Colon (tissue), 2 donors: ENCODE measurements around the gene NOMO2.
"Not testable (repeated sequence)": the region's sequence is repeated elsewhere in the genome, so short reads cannot be mapped to it uniquely, and the experiment has no call there.

Experiments
- FAIRE-seq: peaks from 2 replicates; lab custom pipeline; 2012; peaks lifted over from hg19 to GRCh38; lab: Jason Lieb, UNC
- donor health status: control.
- donor health status: control.

The NOMO2 gene

DNA sequence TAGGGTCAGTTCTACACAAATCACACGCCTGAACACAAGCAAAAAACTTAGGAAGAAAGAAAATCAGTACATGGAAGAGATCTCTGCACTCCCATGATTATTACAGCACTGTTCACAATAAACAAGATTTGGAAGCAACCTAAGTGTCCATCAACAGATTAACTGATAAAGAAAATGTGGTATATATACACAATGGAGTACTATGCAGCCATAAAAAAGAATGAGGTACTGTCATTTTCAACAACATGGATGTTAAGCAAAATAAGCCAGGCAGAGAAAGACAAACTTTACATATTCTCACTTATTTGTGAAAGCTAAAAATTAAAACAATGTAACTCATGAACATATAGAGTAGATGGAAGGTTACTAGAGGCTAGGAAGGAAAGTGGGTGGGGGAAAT, 16.0 kb upstream of the NOMO2 start:
- FAIRE-seq = not testable (repeated sequence)

DNA sequence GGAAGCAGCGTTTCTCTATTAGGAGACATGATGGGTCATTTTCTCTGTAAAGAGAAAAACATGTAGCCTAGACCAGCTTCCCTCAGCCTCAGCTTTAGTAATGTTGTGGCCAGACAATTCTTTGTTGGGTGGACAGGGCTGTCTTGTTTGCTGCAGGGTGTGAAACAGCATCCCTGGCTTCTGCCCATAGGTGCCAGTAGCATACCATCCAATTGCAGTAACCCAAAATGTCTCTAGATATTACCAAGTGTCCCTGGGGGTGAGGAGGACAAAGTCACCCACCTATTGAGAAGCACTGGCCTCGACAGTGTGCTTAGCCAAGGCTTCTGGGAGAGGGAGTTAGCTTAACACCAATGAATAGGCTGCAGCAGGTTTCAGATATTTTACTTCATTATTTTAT, 14.0 kb upstream of the NOMO2 start:
- FAIRE-seq = not testable (repeated sequence)

DNA sequence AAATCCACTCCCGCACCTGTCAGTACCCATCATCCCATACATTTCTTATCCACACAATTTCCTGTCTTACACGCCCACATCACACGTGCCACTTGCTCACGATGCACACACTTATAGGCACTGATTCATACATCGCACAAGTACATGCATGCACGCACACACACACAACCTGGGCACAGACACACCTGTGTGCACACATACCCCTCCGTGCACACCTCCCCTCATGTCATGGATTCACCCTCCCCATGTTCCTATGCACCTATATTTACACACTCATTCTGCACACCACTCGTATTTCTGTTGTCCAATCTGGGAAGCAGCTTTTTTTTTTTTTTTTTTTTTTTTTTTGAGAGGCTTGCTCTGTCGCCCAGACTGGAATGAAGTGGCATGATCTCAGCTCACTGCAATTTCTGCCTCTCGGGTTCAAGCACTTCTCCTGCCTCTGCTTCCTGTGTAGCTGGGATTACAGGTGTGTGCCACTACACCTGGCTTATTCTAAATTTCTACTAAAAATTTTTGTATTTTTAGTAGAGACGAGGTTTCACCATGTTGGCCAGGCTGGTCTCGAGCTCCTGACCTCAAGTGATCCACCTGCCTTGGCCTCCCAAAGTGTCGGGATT, 13.5 kb upstream of the NOMO2 start:
- FAIRE-seq = not testable (repeated sequence)

DNA sequence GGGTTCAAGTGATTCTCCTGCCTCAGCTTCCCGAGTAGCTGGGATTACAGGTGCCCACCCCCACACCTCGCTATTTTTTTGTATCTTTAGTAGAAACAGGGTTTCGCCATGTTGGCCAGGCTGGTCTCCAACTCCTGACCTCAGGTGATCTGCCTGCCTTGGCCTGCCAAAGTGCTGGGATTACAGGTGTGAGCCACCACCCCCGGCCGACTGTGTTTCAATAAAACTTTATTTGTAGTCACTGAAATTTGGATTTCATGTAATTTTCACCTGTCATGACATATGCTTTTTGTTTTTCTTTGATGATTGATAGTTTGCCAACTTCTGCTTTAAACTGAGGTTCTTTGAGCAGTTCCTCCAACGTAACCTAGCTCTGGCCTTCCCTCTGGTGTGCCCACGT, 12.0 kb upstream of the NOMO2 start:
- FAIRE-seq = not testable (repeated sequence)

DNA sequence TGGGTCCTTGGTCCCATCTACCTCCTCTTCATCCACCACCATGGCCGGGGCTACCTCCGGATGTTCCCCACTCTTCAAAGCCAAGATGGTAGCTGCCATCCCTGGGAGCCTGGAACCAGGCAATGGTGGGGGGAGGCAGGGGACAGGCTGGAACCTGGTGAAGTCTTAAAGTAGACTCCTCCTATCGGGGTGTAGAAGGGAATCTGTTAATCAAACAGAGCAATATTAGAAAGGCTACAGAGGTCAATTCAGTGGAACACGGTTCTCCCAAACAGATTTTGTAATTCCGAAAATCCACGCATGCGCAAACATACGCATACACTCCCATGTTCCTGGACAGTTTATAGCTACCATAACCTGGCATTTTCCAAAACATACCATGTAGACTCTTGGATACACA, 11.1 kb upstream of the NOMO2 start:
- FAIRE-seq = not testable (repeated sequence)

DNA sequence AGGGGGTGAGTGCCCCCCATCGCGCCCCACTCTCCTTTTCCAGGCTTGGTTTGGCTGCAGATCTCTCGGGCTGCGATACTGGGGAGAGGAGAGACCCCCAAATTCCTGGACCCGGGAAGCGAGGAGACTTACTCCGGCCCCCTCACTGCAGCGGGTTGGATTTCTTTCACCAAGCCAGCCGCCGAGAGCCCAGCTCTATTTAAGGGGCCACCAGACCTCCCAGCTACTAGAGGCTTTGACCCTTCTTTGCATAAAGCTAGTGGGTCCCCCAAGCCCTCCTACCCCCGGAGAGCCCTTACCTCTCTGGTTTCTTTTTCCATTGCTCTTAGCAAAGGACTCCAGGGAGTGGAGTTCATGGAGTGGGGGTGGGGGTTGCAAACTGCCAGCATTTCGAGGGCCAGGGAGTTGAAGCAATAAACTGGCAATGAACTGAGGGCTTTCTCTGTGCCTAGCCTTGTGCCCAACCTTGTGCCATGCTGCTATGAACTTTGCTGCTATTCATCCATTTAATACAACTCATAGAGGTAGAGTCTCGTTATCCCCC, 9.5 kb upstream of the NOMO2 start:
- FAIRE-seq = not testable (repeated sequence)

DNA sequence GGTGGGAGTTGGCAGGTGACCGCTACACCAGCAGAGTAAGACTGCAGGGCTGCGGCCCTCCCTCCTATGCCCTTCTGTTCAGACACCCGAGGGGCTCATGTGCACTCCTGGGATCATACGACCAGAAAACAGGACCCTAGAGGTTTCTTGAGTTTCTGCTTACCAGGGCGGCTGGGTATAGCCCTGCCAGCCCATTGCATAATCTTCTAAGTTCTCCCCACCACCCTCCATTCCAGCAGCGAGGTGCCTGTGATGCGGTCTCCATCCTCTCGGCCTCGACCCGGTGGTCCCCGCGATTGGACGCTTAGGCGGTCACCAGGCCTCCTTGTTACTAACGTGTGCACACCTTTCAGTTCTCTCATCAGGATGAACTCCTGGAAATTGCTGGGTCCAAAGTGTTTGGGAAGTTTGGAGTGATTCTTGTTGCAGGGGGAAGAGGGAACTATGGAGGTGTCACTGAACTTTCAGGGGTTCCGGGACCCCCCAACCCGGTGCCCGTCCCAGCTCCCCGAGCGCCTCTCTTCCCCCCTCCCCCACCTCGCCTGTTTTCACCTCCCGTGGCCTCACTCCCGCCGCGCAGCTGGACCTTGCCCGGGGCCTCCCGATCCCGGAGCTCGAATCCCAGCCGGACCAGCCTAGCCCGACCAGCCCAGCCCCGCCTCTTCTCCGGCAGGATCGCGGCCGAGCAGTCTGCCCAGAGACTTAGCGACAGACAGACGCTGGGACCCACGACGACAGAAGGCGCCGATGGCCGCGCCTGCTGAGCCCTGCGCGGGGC, 8.8 kb upstream of the NOMO2 start:
- FAIRE-seq = not testable (repeated sequence)

DNA sequence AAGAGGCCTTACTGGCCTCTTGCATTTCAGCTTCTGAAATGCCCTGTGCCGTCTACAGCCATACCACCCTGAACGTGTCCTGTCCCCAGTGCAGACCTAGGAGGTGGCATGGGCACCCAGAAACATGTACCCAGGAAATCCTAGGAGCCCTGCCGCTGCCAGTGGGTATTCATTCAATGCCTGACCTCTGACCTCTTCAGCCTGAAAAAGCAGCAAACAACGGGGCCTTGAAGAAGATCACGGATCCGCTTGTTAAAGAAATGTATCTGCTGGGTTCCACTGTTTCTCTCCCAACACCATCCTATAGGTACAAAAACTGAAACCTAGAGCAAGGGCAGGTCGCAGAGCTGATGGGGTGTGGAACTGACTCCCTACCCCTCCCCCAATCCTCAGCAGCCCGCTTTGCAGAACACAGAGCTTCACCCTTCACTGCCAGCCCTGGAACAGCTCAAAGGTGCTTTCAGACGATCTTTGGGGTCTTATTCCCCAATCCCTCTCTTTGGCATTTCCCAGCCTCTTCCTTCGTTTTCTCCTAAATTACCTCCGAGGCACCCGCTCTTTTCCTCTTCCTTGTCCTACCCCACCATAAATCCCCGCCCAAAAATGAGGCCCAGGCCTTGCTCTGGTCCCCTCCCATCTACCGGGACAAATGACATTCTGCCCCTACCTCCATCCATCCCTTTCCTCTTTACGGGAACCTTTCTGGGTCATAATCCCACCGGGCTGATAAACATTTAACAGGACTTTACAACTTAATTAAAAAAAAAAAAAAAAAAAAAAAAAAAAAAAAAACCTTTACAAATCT, 1.3 kb downstream of the NOMO2 start:
- not testable (repeated sequence) for FAIRE-seq

DNA sequence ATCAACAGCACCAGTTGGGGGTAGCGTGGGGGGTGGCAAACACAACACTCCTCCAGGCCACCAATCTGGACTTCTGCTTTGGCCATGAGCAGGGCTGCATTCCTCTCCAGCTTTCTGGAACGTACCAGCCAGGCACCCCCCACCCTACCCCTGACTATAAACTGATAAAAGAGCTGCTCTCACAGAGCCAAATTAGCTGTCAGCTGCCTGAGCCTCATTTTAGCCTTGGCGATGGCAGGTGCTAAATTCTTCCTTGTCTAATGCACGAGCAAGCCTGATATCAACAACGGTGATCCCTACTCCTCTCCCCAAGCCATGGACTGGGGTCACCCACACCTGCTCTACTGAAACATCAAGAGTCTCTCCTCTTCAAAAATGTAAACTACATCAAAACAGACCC, 8.2 kb downstream of the NOMO2 start:
- not testable (repeated sequence) for FAIRE-seq

DNA sequence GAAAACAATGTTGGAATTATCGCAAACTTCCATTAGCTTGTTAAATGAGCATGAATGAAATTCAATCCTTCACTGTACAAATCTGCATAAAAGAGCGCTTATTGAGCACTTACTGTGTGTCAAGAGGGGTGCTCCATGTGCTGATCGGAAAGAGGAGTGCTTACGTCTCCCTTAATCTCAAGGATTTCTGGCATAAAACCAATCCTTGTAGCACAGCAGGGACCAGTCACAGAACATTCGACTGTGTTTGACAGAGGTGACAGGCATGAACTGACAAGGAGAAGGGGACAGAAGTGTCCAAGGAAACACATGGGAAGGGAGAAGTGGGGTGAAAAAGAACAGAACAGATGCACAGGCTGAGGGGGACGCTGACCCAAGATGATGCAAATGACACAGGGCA, 14.5 kb downstream of the NOMO2 start:
- FAIRE-seq = not testable (repeated sequence)

DNA sequence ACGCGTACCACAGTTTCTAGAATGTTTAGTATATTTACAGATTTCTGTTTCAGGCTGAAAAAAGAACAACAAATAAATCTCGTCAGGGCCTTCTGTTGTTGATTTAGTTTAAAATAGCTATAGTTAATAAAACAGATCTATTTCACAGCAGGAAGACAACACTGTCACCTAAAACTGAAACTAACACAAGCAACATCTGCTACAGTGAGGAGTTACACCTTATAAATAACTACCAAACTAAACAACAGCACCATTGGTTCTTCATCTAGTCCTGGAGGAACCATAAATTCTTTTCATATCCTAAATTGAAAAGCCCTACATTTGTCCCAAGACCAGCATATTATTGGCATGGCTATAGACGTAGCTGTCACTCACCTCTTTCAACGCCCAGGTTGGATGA, 15.0 kb downstream of the NOMO2 start:
- not testable (repeated sequence) for FAIRE-seq

DNA sequence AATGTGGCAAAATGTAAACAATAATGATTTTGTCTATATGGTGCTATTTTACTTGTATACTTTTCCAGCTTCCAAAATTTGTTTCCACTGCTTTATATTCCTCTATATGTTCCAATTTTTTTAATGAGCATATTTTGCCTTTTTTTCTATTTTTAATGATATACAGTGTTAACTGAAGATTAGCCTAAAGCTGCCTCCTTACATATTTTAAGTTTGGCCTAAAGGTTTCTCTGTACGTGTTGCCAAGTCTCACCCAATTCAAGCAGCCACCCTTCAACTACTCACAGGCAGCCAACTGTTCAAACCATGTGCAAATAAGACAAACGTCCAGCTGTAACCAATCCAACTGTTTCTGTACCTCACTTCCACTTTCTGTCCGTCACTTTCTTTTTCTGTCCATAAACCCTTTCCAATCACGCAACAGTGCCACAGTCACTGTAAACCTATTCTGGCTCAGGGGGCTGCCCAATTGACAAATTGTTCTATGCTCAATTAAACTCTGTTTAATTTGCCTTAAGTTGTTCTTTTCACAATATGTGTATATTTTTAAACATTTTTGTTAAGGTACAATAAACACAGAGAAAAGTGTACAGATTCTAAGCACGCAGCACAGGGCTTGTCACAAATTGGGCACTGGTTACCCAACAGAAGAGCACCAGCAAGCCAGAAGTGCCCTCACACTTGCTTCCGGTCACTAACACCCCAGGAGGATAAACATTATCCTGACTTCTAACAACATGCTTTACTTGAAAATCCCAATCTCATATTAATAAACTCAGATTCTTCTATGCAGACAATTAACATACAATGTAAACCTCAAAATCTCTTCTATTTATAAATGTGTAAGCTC, 17.4 kb downstream of the NOMO2 start:
- not testable (repeated sequence) for FAIRE-seq

DNA sequence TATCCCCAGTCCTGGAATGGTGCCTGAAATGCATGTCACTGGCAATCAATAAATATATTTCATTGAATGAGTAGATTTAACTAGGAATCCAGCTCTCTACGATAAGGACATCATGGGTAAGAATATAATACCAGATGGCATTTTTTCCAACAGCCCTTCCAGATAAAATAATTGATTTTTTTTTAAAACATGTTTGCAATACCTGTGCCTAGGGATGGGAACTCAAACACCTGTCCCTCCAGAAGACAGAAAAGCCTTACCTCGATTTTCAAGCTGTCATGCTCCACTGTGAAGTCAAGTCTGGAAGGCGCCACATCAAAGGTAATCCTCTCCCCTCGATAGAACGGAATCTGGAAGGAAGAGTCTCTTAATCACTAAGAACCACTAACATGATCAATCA, 20.0 kb downstream of the NOMO2 start:
- not testable (repeated sequence) for FAIRE-seq

DNA sequence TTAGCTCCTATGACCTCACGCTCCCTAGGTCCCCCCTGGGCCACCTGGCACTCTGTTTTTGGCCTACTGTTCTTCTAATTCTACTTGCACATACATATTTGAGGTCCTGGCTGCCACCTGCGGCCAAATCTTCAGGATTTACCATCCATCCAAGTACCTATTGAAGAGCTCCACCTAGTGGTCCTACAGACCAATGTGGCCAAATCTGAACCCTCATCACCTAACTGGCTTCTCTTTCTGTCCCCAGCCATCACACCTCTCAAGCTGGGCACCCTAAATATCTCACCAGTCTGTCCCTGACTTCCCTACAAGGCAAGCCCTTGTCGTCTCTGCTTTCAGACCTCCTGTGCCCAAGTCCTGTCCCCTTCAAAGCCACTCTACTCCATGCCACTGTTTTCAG, 24.9 kb downstream of the NOMO2 start:
- not testable (repeated sequence) for FAIRE-seq

DNA sequence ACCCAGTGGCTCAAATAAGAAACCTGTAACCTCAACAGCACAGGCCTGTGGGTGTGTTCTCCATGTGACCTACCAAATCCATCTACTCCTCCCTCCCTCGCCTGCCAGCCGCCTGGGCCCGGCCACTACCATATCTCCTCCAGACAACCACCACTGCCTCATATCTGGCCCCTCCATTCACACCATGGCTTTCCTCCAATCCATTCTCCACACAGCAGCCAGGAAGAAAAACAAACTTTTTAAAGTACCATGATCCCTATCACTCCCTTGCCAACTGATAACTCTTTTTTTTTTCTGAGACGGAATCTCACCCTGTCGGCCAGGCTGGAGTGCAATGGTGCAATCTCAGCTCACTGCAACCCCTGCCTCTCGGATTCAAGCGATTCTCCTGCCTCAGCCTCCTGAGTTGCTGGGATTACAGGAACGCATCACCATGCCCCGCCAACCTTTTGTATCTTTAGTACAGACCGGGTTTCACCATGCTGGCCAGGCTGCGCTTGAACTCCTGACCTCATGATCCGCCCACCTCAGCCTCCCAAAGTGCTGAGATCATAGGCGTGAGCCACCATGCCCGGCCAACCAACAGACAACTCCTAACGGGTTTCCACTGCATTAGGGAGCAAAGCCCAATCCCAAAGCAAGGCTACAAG, 26.3 kb downstream of the NOMO2 start:
- FAIRE-seq = not testable (repeated sequence)

DNA sequence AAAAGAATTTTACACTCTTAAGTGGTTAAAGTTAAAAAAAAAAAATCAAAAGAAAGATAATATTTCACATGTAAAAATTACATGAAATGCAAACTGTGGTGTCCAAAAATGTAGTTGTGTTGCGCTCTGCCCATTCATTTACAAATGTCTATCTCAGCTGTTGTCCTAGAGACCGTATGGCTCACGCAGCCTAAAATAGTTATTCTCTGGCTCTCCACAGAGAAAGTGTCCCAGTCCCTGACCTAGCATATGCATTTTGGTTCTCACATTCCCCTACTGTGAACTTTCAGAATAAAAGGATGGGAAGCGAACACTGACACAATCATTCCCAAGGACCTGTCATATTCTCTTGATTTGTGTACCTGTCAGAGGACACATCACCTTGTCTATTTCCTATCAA, 27.6 kb downstream of the NOMO2 start:
- not testable (repeated sequence) for FAIRE-seq

DNA sequence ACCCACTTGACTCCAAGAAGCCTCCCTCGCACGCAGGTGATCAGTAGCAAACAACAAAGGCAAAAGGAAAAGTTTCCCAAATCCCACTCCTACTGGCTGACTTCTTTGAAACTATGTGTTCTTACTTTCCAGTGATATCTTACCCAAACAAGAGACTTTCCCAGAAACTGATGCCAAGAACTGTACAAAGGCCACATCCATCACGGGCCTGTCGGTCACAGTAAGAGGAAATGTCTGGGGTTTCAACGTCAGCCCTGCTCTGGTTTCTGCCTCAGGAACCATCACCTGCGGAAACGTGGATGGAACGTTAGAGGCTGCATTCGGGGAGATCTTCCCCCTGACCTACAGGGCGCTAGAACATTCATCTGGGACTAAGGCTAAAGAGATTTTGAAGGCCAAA, 30.6 kb downstream of the NOMO2 start:
- not testable (repeated sequence) for FAIRE-seq

DNA sequence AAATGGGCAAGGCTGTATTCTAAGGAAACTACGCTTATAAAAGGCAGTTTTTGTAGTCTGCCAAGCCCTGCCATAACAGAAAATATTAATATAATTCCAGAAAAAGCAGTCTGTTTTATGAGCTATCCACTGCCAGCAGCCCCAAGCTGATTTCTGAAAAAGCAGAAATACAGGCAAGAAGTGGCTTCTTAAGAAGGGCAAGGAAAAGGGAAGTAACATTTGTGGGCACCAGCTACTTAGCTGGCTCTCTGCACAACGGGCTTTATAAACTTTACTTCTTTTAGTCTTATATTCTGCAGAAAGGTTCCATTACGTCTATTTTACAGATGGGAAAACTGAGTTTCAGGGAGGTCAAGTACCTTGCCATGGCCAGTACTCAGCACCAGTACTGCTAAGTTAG, 31.6 kb downstream of the NOMO2 start:
- FAIRE-seq = not testable (repeated sequence)

DNA sequence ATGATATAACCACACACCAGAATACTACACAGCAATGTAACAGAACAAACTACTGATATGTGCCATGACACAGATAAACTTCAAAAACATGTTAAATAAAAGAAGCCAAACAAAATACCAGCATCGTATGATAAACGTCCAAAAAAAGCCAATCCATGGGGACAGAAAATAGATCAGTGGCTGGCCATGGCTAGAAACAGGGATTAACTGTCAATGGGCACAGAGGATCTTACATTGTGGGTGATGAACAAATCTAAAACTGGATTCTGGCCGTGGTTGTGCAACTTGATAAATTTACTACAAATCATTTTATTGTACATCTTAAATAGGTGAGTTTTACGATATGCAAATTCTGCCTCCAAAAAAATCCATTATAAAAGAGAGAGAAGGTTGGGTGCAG, 35.4 kb downstream of the NOMO2 start:
- FAIRE-seq = not testable (repeated sequence)

DNA sequence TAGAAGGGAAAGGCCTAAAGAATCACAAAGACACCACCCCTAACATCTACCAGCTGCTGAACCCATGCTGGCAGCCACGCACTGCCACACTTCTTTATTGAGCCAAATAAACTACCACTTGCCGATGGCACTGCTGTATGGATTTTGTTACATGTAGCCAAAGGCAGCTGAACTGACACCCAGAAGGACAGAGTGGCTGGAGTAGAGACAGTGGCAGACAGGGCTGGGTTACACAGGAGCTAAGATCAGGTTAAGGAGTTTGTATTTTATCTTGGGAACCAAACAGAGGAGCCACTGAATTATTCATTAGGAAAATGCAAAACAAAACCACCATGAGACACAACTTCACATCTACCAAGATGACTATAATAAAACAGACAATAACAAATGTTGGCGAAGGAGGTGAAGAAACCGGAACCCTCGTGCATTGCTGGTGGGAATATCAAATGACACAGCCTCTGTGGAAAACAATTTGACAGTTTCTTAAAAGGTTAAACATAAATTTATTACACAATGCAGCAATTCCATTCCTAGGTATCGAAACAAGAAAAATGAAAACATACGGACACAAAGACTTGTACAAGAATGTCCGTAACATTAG, 35.9 kb downstream of the NOMO2 start:
- FAIRE-seq = not testable (repeated sequence)

DNA sequence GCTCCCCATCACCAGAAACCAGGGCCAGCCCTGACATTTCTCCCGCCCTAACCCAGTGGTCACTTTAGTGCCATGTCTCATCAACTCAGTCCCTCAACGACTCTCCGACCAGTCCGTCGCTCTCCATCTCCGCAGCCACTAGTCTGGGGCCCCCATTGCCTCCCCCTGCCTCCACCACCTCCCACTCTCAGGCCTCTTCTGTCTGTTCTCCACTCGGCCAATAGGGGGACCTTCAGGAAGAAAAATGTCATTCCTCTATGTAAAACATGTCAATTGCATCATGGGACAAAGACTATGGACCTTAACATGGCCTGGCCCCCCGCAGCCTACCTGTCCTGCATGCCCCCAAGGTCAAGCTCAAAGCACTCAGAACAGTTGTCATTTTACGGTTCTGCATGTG, 39.3 kb downstream of the NOMO2 start:
- FAIRE-seq = not testable (repeated sequence)
